Keratinocyte (primary cell): ENCODE data around the gene DENND4B.
"Not testable (repeated sequence)": the region's sequence is repeated elsewhere in the genome, so short reads cannot be mapped to it uniquely, and the experiment has no call there.

Source experiments
- EZH2 ChIP-seq: IDR thresholded peaks from one replicate; pipeline ENCODE4 v1.6.1; 2012; ENCODE audit warnings: inconsistent platforms, mild to moderate bottlenecking, low read length, moderate library complexity
- TF ChIP-seq, protein P1 (sequence below), 3 experiments: IDR thresholded peaks in 1 of 3; conservative IDR thresholded peaks in 1 of 3; optimal IDR thresholded peaks in 1 of 3; 2 replicates in 2 of 3; 3 replicates in 1 of 3; pipeline versions ENCODE3 to v1.5.1; 2011; ENCODE audit warnings: low read length in 3 of 3, mild to moderate bottlenecking in 3 of 3, moderate library complexity in 2 of 3, control low read depth in 1 of 3, inconsistent platforms in 1 of 3; ENCODE audit not compliant: insufficient read depth in 2 of 3; ENCODE audit errors: extremely low read depth in 1 of 3

DNA sequence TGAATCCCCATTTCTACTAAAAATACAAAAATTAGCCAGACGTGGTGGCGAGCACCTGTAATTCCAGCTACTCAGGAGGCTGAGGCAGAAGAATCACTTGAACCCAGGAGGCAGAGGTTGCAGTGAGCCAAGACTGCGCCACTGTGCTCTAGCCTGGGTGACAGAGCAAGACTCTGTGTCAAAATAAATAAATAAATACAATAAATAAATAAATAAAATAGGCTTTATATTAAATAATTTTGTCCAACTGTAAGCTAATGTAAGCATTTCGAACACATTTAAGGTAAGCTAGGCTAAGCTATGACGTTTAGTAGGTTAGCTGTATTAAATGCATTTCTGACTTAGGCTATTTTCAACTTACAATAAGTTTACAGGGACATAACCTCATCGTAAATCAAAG, 36.0 kb downstream of the DENND4B start:
- TF ChIP-seq, protein P1, sequence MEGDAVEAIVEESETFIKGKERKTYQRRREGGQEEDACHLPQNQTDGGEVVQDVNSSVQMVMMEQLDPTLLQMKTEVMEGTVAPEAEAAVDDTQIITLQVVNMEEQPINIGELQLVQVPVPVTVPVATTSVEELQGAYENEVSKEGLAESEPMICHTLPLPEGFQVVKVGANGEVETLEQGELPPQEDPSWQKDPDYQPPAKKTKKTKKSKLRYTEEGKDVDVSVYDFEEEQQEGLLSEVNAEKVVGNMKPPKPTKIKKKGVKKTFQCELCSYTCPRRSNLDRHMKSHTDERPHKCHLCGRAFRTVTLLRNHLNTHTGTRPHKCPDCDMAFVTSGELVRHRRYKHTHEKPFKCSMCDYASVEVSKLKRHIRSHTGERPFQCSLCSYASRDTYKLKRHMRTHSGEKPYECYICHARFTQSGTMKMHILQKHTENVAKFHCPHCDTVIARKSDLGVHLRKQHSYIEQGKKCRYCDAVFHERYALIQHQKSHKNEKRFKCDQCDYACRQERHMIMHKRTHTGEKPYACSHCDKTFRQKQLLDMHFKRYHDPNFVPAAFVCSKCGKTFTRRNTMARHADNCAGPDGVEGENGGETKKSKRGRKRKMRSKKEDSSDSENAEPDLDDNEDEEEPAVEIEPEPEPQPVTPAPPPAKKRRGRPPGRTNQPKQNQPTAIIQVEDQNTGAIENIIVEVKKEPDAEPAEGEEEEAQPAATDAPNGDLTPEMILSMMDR (optimal IDR thresholded peaks at IDR 0.05 in 1 of 3, IDR thresholded peaks at IDR 0.05 in 1 of 3, conservative IDR thresholded peaks at IDR 0.05 in 1 of 3; ENCODE audit: extremely low read depth in 1 of 3, insufficient read depth in 2 of 3, low read length in 3 of 3), result not testable (repeated sequence)
- TF ChIP-seq EZH2, result not testable (repeated sequence)
